BJ (cell line): ENCODE measurements around the gene FUT7. TPM values are rescaled to one million over a fixed set of nuclear protein-coding genes. Genes with fewer than 3 reads are reported as not detected.

ENCODE experiments used
- CTCF ChIA-PET: fragments of 350-600 bp; formaldehyde crosslinking; extraction: SDS; loops from one replicate; lab custom pipeline; 2021; ENCODE audit warnings: antibody characterized with exemption, inconsistent platforms; lab: Yijun Ruan, JAX
- POLR2A ChIA-PET: fragments of 300-600 bp; sonication (Branson Sonifier 250); formaldehyde crosslinking; extraction: SDS; loops from one replicate; lab custom pipeline; 2021; ENCODE audit warnings: antibody characterized with exemption; lab: Charles Lee
- DNase-seq: peaks from one replicate; pipeline ENCODE4 v3.0.0-alpha.2; 2011; ENCODE audit warnings: low read depth
- H3K27me3 ChIP-seq: 2 replicates; pipeline ENCODE4 v1.6.0; 2011; ENCODE audit warnings: low read length; ENCODE audit not compliant: control insufficient read depth, insufficient read depth
- H3K36me3 ChIP-seq: 2 replicates; pipeline ENCODE4 v1.5.1; 2011; ENCODE audit warnings: low read length; ENCODE audit not compliant: control insufficient read depth, insufficient read depth
- H3K4me3 ChIP-seq: 2 replicates; pipeline ENCODE4 v1.5.1; 2011; ENCODE audit warnings: low read depth, mild to moderate bottlenecking, control low read depth, low read length
- CTCF ChIP-seq: IDR thresholded peaks from 2 replicates; pipeline ENCODE4 v1.5.1; 2011; ENCODE audit warnings: low read depth, mild to moderate bottlenecking, control low read depth, inconsistent platforms, low read length, moderate library complexity; ENCODE audit not compliant: insufficient read depth
- polyA plus RNA-seq: library from polyadenylated mRNA; depleted of rRNA; stranded (reverse); fragments of >200 nt; gene quantifications from 2 replicates; pipeline ENCODE4 v1.2.3, GENCODE V29; 2011

FUT7 gene
- polyA plus RNA-seq, 1 experiment = not detected

- no peak for TF ChIP-seq CTCF
- POLR2A ChIA-PET = no interaction called here
- no peak for DNase-seq
- CTCF ChIA-PET = interaction anchor here (2.0 to 3.0 kb wide), 3 partner anchors 9 to 20 kb away, joined by 7 to 21 read pairs (median 14); partner anchors contain the start of gene ABCA2
- Histone ChIP-seq H3K27me3 (peaks cover 2% of the 10 kb centered on the region; the same call in 1 of the 2 replicates), H3K4me3 (no peak overlapping the region), H3K36me3 (peaks cover 11% of the 10 kb centered on the region)
Measured at GRCh38 chr9:137044037-137044436, 12.1 kb upstream of the FUT7 start.

GRCh38 chr9:137042751-137043727, 11.2 kb upstream of the FUT7 start:
- ChIA-PET CTCF (interaction anchor here (2.0 to 3.0 kb wide), 3 partner anchors 8 to 21 kb away, joined by 7 to 21 read pairs (median 14); partner anchors contain the start of gene ABCA2), POLR2A (no interaction called here)
- H3K27me3 ChIP-seq = peaks cover 2% of the 10 kb centered on the region; the same call in 1 of the 2 replicates
- no peak for TF ChIP-seq CTCF
- no peak overlapping the region for H3K4me3 ChIP-seq
- H3K36me3 ChIP-seq = peaks cover 16% of the 10 kb centered on the region
- DNase-seq = no peak

GRCh38 chr9:137041124-137041523, 9.2 kb upstream of the FUT7 start:
- H3K36me3 ChIP-seq = peaks cover 17% of the 10 kb centered on the region
- DNase-seq = no peak
- ChIA-PET POLR2A (no interaction called here), CTCF (interaction anchor here (1.3 kb wide), 1 partner anchor 26 kb away, joined by 3 read pairs; no protein-coding TSS in a partner anchor)
- H3K27me3 ChIP-seq = no peaks in the 10 kb centered on the region
- TF ChIP-seq CTCF = no peak
- H3K4me3 ChIP-seq = no peak overlapping the region

- CTCF ChIA-PET = interaction anchor here (1.3 kb wide), 1 partner anchor 26 kb away, joined by 3 read pairs; no protein-coding TSS in a partner anchor
- no peaks in the 10 kb centered on the region for H3K27me3 ChIP-seq
- TF ChIP-seq CTCF = no peak
- POLR2A ChIA-PET = no interaction called here
- no peak for DNase-seq
- peaks cover 17% of the 10 kb centered on the region for H3K36me3 ChIP-seq
- no peak overlapping the region for H3K4me3 ChIP-seq
Measured at GRCh38 chr9:137040568-137040967, 8.7 kb upstream of the FUT7 start.
